GM18909 (cell line): ENCODE data around the gene ETV3L.
"Not testable (repeated sequence)": the region's sequence is repeated elsewhere in the genome, so short reads cannot be mapped to it uniquely, and the experiment has no call there.

Experiments used
- ATAC-seq: cut with Tn5 transposase; IDR thresholded peaks from one replicate; pipeline ENCODE4 v1.9.1; 2021; ENCODE audit warnings: mild to moderate bottlenecking; ENCODE audit not compliant: unreplicated experiment, poor library complexity

The ETV3L gene

GRCh38 chr1:157085421-157085820 lies 14.2 kb downstream of the ETV3L start:
- ATAC-seq = no peak

GRCh38 chr1:157084720-157085119 lies 14.9 kb downstream of the ETV3L start:
- no peak for ATAC-seq

GRCh38 chr1:157081707-157082106 lies 17.9 kb downstream of the ETV3L start:
- no peak for ATAC-seq

GRCh38 chr1:157080714-157081113 lies 18.9 kb downstream of the ETV3L start:
- ATAC-seq = no peak

- no peak for ATAC-seq
Observed at GRCh38 chr1:157077394-157077793, 22.2 kb downstream of the ETV3L start.

GRCh38 chr1:157073944-157074685 lies 25.5 kb downstream of the ETV3L start:
- ATAC-seq = no peak

GRCh38 chr1:157069601-157070000 lies 30.0 kb downstream of the ETV3L start:
- ATAC-seq = no peak

GRCh38 chr1:157059241-157059640 lies 40.4 kb downstream of the ETV3L start:
- ATAC-seq = not testable (repeated sequence)

- ATAC-seq = no peak
Observed at GRCh38 chr1:157056269-157056668, 43.3 kb downstream of the ETV3L start.

GRCh38 chr1:157055729-157056128 lies 43.9 kb downstream of the ETV3L start:
- not testable (repeated sequence) for ATAC-seq

GRCh38 chr1:157050836-157051235 lies 48.8 kb downstream of the ETV3L start:
- ATAC-seq = no peak

GRCh38 chr1:157047062-157047410 lies 52.6 kb downstream of the ETV3L start:
- no peak for ATAC-seq

GRCh38 chr1:157045250-157046218 lies 54.1 kb downstream of the ETV3L start, which contains the start of gene ARHGEF11:
Gene ARHGEF11, minus strand, starts transcription at chr1:157045742. Its CDS starts 1,412 bp downstream, at chr1:157044330.
- peak; percentile 63 for ATAC-seq

GRCh38 chr1:157044326-157044725 lies 55.3 kb downstream of the ETV3L start:
- ATAC-seq = no peak

- no peak for ATAC-seq
Observed at GRCh38 chr1:157043685-157044084, 55.9 kb downstream of the ETV3L start.

- ATAC-seq = no peak
Observed at GRCh38 chr1:157042846-157043245, 56.8 kb downstream of the ETV3L start.
